ENCODE data around the gene ASB4. TPM values are rescaled to one million over a fixed set of nuclear protein-coding genes. Genes with fewer than 3 reads are reported as not detected.

Gene ASB4
- total RNA-seq, 1 experiment from 2014 or later: not detected

DNA sequence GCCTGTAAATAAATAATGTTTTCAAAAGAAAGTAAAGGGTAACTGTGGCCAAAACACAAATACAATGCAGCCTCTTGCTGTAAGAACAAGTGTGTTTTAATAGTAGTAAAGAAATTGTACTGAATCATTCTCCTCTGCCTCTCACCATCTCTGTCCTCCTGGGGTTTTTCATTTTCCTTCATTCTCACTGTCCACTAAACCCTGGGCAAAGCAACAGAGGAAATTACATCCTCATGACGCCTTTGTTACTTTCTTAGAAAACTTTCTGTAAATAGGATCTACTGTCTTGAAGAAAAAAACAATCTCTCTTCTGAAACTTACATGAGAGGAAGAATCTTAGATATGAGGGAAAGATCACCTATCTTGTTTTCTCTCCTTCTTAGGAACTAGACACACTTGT is 54.6 kb downstream of the ASB4 start:
- no peaks in the 10 kb centered on the region for H4K20me1 ChIP-seq (ENCODE audit: insufficient read depth)
- H3K36me3 ChIP-seq (ENCODE audit: low read depth): no peaks in the 10 kb centered on the region
- intact Hi-C loops (cut with micrococcal nuclease; ENCODE audit: unreplicated experiment): no loop called here
- no peak for DNase-seq
- H3K4me2 ChIP-seq: no peak overlapping the region
- H3K9me3 ChIP-seq (ENCODE audit: insufficient read depth, low read depth): no peaks in the 10 kb centered on the region
- no peaks in the 10 kb centered on the region for H3F3A ChIP-seq (ENCODE audit: insufficient read depth, low read depth)
- no peaks in the 10 kb centered on the region for H3K27me3 ChIP-seq (ENCODE audit: insufficient read depth, low read depth)
- no peak overlapping the region for H3K4me3 ChIP-seq
- H3K79me2 ChIP-seq (ENCODE audit: low read depth): no peaks in the 10 kb centered on the region
- no TSS peak for BruUV-seq (replicated peaks)
- TF ChIP-seq, protein P1, sequence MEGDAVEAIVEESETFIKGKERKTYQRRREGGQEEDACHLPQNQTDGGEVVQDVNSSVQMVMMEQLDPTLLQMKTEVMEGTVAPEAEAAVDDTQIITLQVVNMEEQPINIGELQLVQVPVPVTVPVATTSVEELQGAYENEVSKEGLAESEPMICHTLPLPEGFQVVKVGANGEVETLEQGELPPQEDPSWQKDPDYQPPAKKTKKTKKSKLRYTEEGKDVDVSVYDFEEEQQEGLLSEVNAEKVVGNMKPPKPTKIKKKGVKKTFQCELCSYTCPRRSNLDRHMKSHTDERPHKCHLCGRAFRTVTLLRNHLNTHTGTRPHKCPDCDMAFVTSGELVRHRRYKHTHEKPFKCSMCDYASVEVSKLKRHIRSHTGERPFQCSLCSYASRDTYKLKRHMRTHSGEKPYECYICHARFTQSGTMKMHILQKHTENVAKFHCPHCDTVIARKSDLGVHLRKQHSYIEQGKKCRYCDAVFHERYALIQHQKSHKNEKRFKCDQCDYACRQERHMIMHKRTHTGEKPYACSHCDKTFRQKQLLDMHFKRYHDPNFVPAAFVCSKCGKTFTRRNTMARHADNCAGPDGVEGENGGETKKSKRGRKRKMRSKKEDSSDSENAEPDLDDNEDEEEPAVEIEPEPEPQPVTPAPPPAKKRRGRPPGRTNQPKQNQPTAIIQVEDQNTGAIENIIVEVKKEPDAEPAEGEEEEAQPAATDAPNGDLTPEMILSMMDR (conservative IDR thresholded peaks at IDR 0.05): no peak
- TF ChIP-seq EZH2 (IDR thresholded peaks at IDR 0.05; ENCODE audit: low read depth): no peak
- peaks cover 5% of the 10 kb centered on the region for H3K4me1 ChIP-seq (replicated peaks; ENCODE audit: insufficient read depth)
- no peaks in the 10 kb centered on the region for H3K9me2 ChIP-seq (ENCODE audit: insufficient read depth)
- POLR2A ChIA-PET (ENCODE audit: unreplicated experiment): no interaction called here
- no peak overlapping the region for H2AFZ ChIP-seq
- CTCF ChIA-PET: no interaction called here
- no peak overlapping the region for H3K27ac ChIP-seq

DNA sequence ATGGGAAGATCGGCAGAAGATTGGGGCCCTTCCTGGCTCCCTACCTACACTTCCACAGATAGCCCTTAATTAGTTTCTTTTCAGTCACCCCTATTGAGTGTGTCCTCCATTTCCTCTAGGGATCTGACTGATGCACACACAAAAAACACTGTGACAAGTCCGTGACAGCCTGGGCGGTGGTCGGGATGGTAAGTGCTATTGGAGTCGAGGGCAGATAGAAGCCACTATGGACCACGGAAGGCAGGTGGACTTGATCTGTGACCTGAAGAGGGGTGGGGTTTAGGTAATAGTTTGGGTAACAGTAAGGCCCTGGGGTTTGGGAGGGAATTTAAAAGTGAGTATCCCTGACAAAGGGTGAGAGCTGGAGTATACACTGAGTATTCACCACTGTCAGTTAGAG is 57.6 kb downstream of the ASB4 start:
- H4K20me1 ChIP-seq (ENCODE audit: insufficient read depth): no peaks in the 10 kb centered on the region
- ChIA-PET CTCF (interaction anchor here (2.6 kb wide), 1 partner anchor 144 kb away, joined by 28 read pairs; no protein-coding TSS in a partner anchor), POLR2A (ENCODE audit: unreplicated experiment) (no interaction called here)
- H3K27ac ChIP-seq: no peak overlapping the region
- BruUV-seq (replicated peaks): no TSS peak
- no peaks in the 10 kb centered on the region for H3K9me3 ChIP-seq (ENCODE audit: insufficient read depth, low read depth)
- no peaks in the 10 kb centered on the region for H3F3A ChIP-seq (ENCODE audit: insufficient read depth, low read depth)
- H3K4me1 ChIP-seq (replicated peaks; ENCODE audit: insufficient read depth): peaks cover 8% of the 10 kb centered on the region
- H2AFZ ChIP-seq: no peak overlapping the region
- H3K4me2 ChIP-seq: no peak overlapping the region
- H3K79me2 ChIP-seq (ENCODE audit: low read depth): no peaks in the 10 kb centered on the region
- intact Hi-C loops (cut with micrococcal nuclease; ENCODE audit: unreplicated experiment): no loop called here
- H3K4me3 ChIP-seq: no peak overlapping the region
- H3K27me3 ChIP-seq (ENCODE audit: insufficient read depth, low read depth): no peaks in the 10 kb centered on the region
- TF ChIP-seq, protein P1 (conservative IDR thresholded peaks at IDR 0.05): no peak
- no peak for TF ChIP-seq EZH2 (IDR thresholded peaks at IDR 0.05; ENCODE audit: low read depth)
- DNase-seq: no peak
- H3K36me3 ChIP-seq (ENCODE audit: low read depth): no peaks in the 10 kb centered on the region
- no peaks in the 10 kb centered on the region for H3K9me2 ChIP-seq (ENCODE audit: insufficient read depth)

DNA sequence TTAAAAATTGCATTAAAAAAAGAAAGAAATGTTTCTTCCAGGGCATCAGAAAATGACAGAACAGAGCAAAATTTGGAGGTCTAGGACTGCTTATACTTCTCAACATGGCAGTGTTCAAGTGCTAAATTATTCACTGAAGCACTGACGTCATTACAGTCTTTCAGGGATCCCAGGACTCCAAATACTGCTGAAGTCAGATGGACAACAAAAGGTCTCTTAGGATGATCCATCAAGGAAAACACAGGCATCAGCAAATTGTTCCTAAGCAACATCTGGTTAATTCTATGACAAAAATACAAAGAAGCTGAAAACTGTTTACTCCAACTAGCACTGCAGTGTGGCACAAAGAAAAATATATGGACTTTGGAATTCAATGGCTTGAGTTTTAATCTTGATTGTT is 58.4 kb downstream of the ASB4 start:
- Histone ChIP-seq H3K9me2 (ENCODE audit: insufficient read depth) (no peaks in the 10 kb centered on the region), H3K4me3 (no peak overlapping the region), H2AFZ (no peak overlapping the region), H4K20me1 (ENCODE audit: insufficient read depth) (no peaks in the 10 kb centered on the region), H3K9me3 (ENCODE audit: insufficient read depth, low read depth) (no peaks in the 10 kb centered on the region), H3K79me2 (ENCODE audit: low read depth) (no peaks in the 10 kb centered on the region), H3K4me1 (replicated peaks; ENCODE audit: insufficient read depth) (peaks cover 8% of the 10 kb centered on the region), H3K4me2 (no peak overlapping the region), H3K27me3 (ENCODE audit: insufficient read depth, low read depth) (no peaks in the 10 kb centered on the region), H3K36me3 (ENCODE audit: low read depth) (no peaks in the 10 kb centered on the region), H3K27ac (no peak overlapping the region), H3F3A (ENCODE audit: insufficient read depth, low read depth) (no peaks in the 10 kb centered on the region)
- BruUV-seq (replicated peaks): no TSS peak
- intact Hi-C loops (cut with micrococcal nuclease; ENCODE audit: unreplicated experiment): no loop called here
- no peak for TF ChIP-seq EZH2 (IDR thresholded peaks at IDR 0.05; ENCODE audit: low read depth)
- TF ChIP-seq, protein P1 (conservative IDR thresholded peaks at IDR 0.05): no peak
- ChIA-PET CTCF (interaction anchor here (0.6 to 2.6 kb wide), 3 partner anchors 140 to 226 kb away, joined by 10 to 28 read pairs (median 18); no protein-coding TSS in a partner anchor), POLR2A (ENCODE audit: unreplicated experiment) (no interaction called here)
- DNase-seq: no peak
